ENCODE data around the gene CDH13. TPM values are rescaled to one million over a fixed set of nuclear protein-coding genes. Genes with fewer than 3 reads are reported as not detected.

The CDH13 gene
- total and polyA plus RNA-seq, 2 experiments from 2014 or later = 1.6 to 4.4 TPM

DNA sequence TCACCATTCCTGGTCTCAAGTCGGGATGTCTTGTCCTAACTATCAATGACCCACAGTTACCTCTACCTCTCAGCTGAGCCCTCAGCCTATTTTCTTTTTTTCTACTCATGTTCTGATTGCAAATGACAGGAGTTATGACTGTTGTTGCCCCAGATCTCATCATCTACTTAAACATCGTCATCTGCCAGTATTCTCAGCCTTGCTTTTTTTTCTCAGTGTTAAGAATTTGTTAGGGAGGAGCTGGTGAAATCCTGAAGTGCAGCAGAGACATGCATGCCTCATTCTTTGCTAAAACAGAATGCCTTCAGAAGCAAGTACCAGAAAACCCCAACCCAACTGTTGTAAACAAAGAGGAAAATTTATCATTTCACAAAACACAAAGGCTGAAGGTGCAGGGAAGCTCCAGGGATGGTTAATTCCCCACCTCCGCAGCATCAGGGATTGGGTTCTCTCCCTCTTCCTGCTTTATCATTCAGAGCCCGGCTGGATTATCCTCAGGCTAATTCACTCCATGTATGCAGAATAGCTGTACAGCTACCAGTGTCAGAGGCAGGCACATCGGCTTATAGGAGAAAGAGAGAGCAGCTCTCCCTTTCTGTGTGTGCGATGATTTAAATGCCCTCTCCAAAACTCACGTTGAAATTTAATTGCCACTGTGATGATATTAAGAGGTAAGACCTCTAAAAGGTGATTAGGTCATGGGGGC, 640.2 kb downstream of the CDH13 start:
- Mint-ChIP-seq H3K4me1 (no peaks in the 10 kb centered on the region), H3K27me3 (ENCODE audit: insufficient read depth, low read depth, poor library complexity) (peaks cover 3% of the 10 kb centered on the region), H3K27ac (no peak overlapping the region), H3K4me3 (no peak overlapping the region), H3K9me3 (no peaks in the 10 kb centered on the region), H3K36me3 (ENCODE audit: low read depth) (no peaks in the 10 kb centered on the region)
- H2AFZ ChIP-seq = no peak overlapping the region
- H3K4me3 ChIP-seq = no peak overlapping the region
- no peak overlapping the region for H3K4me2 ChIP-seq
- ATAC-seq (no peak), DNase-seq (ENCODE audit: low spot score) (no peak)
- H3K79me2 ChIP-seq (replicated peaks; ENCODE audit: insufficient read depth) = no peaks in the 10 kb centered on the region
- no peaks in the 10 kb centered on the region for H3K4me1 ChIP-seq (ENCODE audit: insufficient read depth)
- no peaks in the 10 kb centered on the region for H3F3A ChIP-seq (replicated peaks; ENCODE audit: low read depth)
- H3K36me3 ChIP-seq (ENCODE audit: insufficient read depth) = no peaks in the 10 kb centered on the region
- TF ChIP-seq POLR2AphosphoS5 (IDR thresholded peaks at IDR 0.05; ENCODE audit: low read depth) = no peak
- TF ChIP-seq, protein P1, sequence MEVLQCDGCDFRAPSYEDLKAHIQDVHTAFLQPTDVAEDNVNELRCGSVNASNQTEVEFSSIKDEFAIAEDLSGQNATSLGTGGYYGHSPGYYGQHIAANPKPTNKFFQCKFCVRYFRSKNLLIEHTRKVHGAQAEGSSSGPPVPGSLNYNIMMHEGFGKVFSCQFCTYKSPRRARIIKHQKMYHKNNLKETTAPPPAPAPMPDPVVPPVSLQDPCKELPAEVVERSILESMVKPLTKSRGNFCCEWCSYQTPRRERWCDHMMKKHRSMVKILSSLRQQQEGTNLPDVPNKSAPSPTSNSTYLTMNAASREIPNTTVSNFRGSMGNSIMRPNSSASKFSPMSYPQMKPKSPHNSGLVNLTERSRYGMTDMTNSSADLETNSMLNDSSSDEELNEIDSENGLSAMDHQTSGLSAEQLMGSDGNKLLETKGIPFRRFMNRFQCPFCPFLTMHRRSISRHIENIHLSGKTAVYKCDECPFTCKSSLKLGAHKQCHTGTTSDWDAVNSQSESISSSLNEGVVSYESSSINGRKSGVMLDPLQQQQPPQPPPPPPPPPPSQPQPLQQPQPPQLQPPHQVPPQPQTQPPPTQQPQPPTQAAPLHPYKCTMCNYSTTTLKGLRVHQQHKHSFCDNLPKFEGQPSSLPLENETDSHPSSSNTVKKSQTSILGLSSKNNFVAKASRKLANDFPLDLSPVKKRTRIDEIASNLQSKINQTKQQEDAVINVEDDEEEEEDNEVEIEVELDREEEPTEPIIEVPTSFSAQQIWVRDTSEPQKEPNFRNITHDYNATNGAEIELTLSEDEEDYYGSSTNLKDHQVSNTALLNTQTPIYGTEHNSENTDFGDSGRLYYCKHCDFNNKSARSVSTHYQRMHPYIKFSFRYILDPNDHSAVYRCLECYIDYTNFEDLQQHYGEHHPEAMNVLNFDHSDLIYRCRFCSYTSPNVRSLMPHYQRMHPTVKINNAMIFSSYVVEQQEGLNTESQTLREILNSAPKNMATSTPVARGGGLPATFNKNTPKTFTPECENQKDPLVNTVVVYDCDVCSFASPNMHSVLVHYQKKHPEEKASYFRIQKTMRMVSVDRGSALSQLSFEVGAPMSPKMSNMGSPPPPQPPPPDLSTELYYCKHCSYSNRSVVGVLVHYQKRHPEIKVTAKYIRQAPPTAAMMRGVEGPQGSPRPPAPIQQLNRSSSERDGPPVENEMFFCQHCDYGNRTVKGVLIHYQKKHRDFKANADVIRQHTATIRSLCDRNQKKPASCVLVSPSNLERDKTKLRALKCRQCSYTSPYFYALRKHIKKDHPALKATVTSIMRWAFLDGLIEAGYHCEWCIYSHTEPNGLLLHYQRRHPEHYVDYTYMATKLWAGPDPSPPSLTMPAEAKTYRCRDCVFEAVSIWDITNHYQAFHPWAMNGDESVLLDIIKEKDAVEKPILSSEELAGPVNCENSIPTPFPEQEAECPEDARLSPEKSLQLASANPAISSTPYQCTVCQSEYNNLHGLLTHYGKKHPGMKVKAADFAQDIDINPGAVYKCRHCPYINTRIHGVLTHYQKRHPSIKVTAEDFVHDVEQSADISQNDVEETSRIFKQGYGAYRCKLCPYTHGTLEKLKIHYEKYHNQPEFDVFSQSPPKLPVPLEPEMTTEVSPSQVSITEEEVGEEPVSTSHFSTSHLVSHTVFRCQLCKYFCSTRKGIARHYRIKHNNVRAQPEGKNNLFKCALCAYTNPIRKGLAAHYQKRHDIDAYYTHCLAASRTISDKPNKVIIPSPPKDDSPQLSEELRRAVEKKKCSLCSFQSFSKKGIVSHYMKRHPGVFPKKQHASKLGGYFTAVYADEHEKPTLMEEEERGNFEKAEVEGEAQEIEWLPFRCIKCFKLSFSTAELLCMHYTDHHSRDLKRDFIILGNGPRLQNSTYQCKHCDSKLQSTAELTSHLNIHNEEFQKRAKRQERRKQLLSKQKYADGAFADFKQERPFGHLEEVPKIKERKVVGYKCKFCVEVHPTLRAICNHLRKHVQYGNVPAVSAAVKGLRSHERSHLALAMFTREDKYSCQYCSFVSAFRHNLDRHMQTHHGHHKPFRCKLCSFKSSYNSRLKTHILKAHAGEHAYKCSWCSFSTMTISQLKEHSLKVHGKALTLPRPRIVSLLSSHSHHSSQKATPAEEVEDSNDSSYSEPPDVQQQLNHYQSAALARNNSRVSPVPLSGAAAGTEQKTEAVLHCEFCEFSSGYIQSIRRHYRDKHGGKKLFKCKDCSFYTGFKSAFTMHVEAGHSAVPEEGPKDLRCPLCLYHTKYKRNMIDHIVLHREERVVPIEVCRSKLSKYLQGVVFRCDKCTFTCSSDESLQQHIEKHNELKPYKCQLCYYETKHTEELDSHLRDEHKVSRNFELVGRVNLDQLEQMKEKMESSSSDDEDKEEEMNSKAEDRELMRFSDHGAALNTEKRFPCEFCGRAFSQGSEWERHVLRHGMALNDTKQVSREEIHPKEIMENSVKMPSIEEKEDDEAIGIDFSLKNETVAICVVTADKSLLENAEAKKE (CRISPR knock-in tag; IDR thresholded peaks at IDR 0.05) = no peak
- no peak for TF ChIP-seq EZH2phosphoT487 (IDR thresholded peaks at IDR 0.05; ENCODE audit: unreplicated experiment)
- TF ChIP-seq NANOG (IDR thresholded peaks at IDR 0.05; ENCODE audit: borderline replicate concordance) = no peak
- TF ChIP-seq ZNF114 (CRISPR knock-in tag; IDR thresholded peaks at IDR 0.05) = no peak
- no peak for TF ChIP-seq STAT1 (IDR thresholded peaks at IDR 0.05; ENCODE audit: unreplicated experiment)
- TF ChIP-seq CREB1 (CRISPR knock-in tag; IDR thresholded peaks at IDR 0.05; ENCODE audit: low read depth) = no peak
- TF ChIP-seq EZH2 (IDR thresholded peaks at IDR 0.05; ENCODE audit: low read depth, unreplicated experiment) = no peak
- TF ChIP-seq ZNF331 (CRISPR knock-in tag; IDR thresholded peaks at IDR 0.05; ENCODE audit: low read depth) = no peak
- TF ChIP-seq JUNB (IDR thresholded peaks at IDR 0.05; ENCODE audit: unreplicated experiment) = no peak
- TF ChIP-seq, protein P2, sequence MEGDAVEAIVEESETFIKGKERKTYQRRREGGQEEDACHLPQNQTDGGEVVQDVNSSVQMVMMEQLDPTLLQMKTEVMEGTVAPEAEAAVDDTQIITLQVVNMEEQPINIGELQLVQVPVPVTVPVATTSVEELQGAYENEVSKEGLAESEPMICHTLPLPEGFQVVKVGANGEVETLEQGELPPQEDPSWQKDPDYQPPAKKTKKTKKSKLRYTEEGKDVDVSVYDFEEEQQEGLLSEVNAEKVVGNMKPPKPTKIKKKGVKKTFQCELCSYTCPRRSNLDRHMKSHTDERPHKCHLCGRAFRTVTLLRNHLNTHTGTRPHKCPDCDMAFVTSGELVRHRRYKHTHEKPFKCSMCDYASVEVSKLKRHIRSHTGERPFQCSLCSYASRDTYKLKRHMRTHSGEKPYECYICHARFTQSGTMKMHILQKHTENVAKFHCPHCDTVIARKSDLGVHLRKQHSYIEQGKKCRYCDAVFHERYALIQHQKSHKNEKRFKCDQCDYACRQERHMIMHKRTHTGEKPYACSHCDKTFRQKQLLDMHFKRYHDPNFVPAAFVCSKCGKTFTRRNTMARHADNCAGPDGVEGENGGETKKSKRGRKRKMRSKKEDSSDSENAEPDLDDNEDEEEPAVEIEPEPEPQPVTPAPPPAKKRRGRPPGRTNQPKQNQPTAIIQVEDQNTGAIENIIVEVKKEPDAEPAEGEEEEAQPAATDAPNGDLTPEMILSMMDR (conservative IDR thresholded peaks at IDR 0.05; ENCODE audit: low read depth in 2 of 2) = no peak
- TF ChIP-seq, protein P3, sequence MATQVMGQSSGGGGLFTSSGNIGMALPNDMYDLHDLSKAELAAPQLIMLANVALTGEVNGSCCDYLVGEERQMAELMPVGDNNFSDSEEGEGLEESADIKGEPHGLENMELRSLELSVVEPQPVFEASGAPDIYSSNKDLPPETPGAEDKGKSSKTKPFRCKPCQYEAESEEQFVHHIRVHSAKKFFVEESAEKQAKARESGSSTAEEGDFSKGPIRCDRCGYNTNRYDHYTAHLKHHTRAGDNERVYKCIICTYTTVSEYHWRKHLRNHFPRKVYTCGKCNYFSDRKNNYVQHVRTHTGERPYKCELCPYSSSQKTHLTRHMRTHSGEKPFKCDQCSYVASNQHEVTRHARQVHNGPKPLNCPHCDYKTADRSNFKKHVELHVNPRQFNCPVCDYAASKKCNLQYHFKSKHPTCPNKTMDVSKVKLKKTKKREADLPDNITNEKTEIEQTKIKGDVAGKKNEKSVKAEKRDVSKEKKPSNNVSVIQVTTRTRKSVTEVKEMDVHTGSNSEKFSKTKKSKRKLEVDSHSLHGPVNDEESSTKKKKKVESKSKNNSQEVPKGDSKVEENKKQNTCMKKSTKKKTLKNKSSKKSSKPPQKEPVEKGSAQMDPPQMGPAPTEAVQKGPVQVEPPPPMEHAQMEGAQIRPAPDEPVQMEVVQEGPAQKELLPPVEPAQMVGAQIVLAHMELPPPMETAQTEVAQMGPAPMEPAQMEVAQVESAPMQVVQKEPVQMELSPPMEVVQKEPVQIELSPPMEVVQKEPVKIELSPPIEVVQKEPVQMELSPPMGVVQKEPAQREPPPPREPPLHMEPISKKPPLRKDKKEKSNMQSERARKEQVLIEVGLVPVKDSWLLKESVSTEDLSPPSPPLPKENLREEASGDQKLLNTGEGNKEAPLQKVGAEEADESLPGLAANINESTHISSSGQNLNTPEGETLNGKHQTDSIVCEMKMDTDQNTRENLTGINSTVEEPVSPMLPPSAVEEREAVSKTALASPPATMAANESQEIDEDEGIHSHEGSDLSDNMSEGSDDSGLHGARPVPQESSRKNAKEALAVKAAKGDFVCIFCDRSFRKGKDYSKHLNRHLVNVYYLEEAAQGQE (IDR thresholded peaks at IDR 0.05; ENCODE audit: unreplicated experiment) = no peak
- TF ChIP-seq, protein P4, sequence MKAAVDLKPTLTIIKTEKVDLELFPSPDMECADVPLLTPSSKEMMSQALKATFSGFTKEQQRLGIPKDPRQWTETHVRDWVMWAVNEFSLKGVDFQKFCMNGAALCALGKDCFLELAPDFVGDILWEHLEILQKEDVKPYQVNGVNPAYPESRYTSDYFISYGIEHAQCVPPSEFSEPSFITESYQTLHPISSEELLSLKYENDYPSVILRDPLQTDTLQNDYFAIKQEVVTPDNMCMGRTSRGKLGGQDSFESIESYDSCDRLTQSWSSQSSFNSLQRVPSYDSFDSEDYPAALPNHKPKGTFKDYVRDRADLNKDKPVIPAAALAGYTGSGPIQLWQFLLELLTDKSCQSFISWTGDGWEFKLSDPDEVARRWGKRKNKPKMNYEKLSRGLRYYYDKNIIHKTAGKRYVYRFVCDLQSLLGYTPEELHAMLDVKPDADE (IDR thresholded peaks at IDR 0.05) = no peak
- no peaks in the 10 kb centered on the region for H3K9me2 ChIP-seq (ENCODE audit: insufficient read depth)
- no peaks in the 10 kb centered on the region for H3K27me3 ChIP-seq (ENCODE audit: insufficient read depth)
- no peaks in the 10 kb centered on the region for H4K20me1 ChIP-seq (replicated peaks; ENCODE audit: insufficient read depth)
- H3K27ac ChIP-seq (ENCODE audit: low read depth) = no peak overlapping the region

Measured in GM23338 (cell line).